Vagina (tissue), 2 donors: ENCODE data around the gene KCNK10. TPM values are rescaled to one million over a fixed set of nuclear protein-coding genes. Genes with fewer than 3 reads are reported as not detected.
A peak's percentile ranks its signal among the peaks of the same experiment; 100 is the strongest.

Source experiments
- DNase-seq, 2 donors: peaks; one replicate each; pipeline ENCODE4 v3.0.0-alpha.2; 2017; ENCODE audit errors: extremely low spot score in 2 of 2
- H3K27ac ChIP-seq: fragments of 200-600 bp; sonication (generic); one replicate; pipeline ENCODE4 v1.5.1; 2019
- H3K27me3 ChIP-seq: fragments of 200-600 bp; sonication (generic); one replicate; pipeline ENCODE4 v1.5.1; 2019
- H3K36me3 ChIP-seq, 2 donors: fragments of 200-600 bp; sonication (generic); one replicate each; pipeline ENCODE4 v1.5.1; 2017 to 2019
- H3K4me1 ChIP-seq: fragments of 200-600 bp; sonication (generic); one replicate; pipeline ENCODE4 v1.5.1; 2019
- H3K4me3 ChIP-seq, 2 donors: fragments of 200-600 bp; sonication (generic); 1 replicate in 1 of 2; 2 replicates in 1 of 2; pipeline ENCODE4 v1.5.1; 2016 to 2019
- H3K9me3 ChIP-seq: fragments of 200-600 bp; sonication (generic); one replicate; pipeline ENCODE4 v1.5.1; 2019
- POLR2A ChIP-seq, 2 donors: fragments of 450-650 bp; IDR thresholded peaks; one replicate each; pipeline ENCODE4 v1.6.1; 2017; ENCODE audit warnings: antibody characterized with exemption in 2 of 2, mild to moderate bottlenecking in 2 of 2, moderate library complexity in 2 of 2
- POLR2AphosphoS5 ChIP-seq, 2 donors: sonication (generic); formaldehyde crosslinking; IDR thresholded peaks; one replicate each; pipeline ENCODE4 v1.9.0; 2017; ENCODE audit warnings: antibody characterized with exemption in 2 of 2, mild to moderate bottlenecking in 2 of 2, low read depth in 1 of 2; ENCODE audit not compliant: insufficient read depth in 1 of 2
- intact Hi-C: fragments of 100-400 bp; cut with DNase I; formaldehyde crosslinking; loops from one replicate; pipeline ENCODE4 v1.15.1; 2023
- total RNA-seq: library from RNA; depleted of rRNA; stranded (reverse); fragments of >200 nt; gene quantifications from one replicate; pipeline ENCODE4 v1.2.3, GENCODE V29; 2016
- TF ChIP-seq, protein P1 (sequence below), 3 experiments: fragments of 450-650 bp in 2 of 3; fragments of 200-600 bp in 1 of 3; sonication (generic) in 1 of 3; IDR thresholded peaks; one replicate each; pipeline ENCODE4 v1.5.1; 2017 to 2019; ENCODE audit warnings: antibody characterized with exemption in 3 of 3, mild to moderate bottlenecking in 2 of 3, moderate library complexity in 2 of 3

The KCNK10 gene, protein sequence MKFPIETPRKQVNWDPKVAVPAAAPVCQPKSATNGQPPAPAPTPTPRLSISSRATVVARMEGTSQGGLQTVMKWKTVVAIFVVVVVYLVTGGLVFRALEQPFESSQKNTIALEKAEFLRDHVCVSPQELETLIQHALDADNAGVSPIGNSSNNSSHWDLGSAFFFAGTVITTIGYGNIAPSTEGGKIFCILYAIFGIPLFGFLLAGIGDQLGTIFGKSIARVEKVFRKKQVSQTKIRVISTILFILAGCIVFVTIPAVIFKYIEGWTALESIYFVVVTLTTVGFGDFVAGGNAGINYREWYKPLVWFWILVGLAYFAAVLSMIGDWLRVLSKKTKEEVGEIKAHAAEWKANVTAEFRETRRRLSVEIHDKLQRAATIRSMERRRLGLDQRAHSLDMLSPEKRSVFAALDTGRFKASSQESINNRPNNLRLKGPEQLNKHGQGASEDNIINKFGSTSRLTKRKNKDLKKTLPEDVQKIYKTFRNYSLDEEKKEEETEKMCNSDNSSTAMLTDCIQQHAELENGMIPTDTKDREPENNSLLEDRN
- total RNA-seq, result 0.25 TPM

DNA sequence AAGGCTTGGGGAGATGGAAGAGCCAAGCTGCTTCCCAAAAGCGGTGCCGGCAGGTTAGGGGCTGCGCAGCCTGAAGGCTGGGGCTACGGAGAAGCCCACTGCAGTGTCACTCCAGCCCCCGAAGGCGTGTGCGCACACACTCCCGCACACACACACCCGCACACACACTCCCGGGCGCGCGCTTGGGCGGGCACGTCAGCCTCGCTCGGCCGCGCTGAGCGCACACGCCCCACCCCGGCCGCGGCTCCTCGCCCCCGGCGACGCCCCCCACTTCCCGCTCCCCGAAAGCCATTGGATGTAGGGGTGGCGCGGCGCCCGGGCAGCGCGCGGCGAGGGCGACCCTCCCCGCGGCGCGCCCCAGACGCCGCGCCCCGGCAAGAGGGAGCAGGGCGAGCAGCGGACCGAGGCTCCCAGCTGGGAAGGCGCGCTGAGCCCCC lies at the start of gene KCNK10:
TSS of gene KCNK10 (minus strand) at position 184 of the 437 bp plus-strand sequence. CDS start 471 bp downstream, outside the sequence.
- intact Hi-C loops, result no loop called here
- no peaks in the 10 kb centered on the region for H3K27me3 ChIP-seq

GRCh38 chr14:88369496-88369895 lies 46.4 kb upstream of the KCNK10 start:
- Histone ChIP-seq H3K9me3 (no peaks in the 10 kb centered on the region), H3K27ac (no peak overlapping the region), H3K4me1 (no peaks in the 10 kb centered on the region), H3K36me3 (no peaks in the 10 kb centered on the region), H3K4me3 (no peak overlapping the region), H3K27me3 (no peaks in the 10 kb centered on the region)
- DNase-seq, result no peak
- intact Hi-C loops, result no loop called here
- no peak for TF ChIP-seq POLR2AphosphoS5 (IDR thresholded peaks at IDR 0.05; ENCODE audit: insufficient read depth in 1 of 2, low read depth in 1 of 2)
- TF ChIP-seq, protein P1, sequence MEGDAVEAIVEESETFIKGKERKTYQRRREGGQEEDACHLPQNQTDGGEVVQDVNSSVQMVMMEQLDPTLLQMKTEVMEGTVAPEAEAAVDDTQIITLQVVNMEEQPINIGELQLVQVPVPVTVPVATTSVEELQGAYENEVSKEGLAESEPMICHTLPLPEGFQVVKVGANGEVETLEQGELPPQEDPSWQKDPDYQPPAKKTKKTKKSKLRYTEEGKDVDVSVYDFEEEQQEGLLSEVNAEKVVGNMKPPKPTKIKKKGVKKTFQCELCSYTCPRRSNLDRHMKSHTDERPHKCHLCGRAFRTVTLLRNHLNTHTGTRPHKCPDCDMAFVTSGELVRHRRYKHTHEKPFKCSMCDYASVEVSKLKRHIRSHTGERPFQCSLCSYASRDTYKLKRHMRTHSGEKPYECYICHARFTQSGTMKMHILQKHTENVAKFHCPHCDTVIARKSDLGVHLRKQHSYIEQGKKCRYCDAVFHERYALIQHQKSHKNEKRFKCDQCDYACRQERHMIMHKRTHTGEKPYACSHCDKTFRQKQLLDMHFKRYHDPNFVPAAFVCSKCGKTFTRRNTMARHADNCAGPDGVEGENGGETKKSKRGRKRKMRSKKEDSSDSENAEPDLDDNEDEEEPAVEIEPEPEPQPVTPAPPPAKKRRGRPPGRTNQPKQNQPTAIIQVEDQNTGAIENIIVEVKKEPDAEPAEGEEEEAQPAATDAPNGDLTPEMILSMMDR (IDR thresholded peaks at IDR 0.05), result no peak
- TF ChIP-seq POLR2A (IDR thresholded peaks at IDR 0.05), result no peak

More for the DNA sequence above, at the start of gene KCNK10:
- Histone ChIP-seq H3K4me3 (peak within 1 kb of the TSS; percentile 21 to 31), H3K4me1 (peaks cover 15% of the 10 kb centered on the region), H3K36me3 (no peaks in the 10 kb centered on the region), H3K27ac (no peak within 1 kb of the TSS), H3K9me3 (no peaks in the 10 kb centered on the region)
- no peak for TF ChIP-seq POLR2AphosphoS5 (IDR thresholded peaks at IDR 0.05; ENCODE audit: insufficient read depth in 1 of 2, low read depth in 1 of 2)
- no peak for TF ChIP-seq POLR2A (IDR thresholded peaks at IDR 0.05)
- DNase-seq, result no peak

GRCh38 chr14:88364710-88365413 lies 41.8 kb upstream of the KCNK10 start:
- Histone ChIP-seq H3K9me3 (no peaks in the 10 kb centered on the region), H3K27me3 (no peaks in the 10 kb centered on the region), H3K4me3 (no peak overlapping the region), H3K27ac (no peak overlapping the region), H3K36me3 (no peaks in the 10 kb centered on the region), H3K4me1 (no peaks in the 10 kb centered on the region)
- intact Hi-C loops, result no loop called here
- DNase-seq, result no peak
- no peak for TF ChIP-seq POLR2AphosphoS5 (IDR thresholded peaks at IDR 0.05; ENCODE audit: insufficient read depth in 1 of 2, low read depth in 1 of 2)

DNA sequence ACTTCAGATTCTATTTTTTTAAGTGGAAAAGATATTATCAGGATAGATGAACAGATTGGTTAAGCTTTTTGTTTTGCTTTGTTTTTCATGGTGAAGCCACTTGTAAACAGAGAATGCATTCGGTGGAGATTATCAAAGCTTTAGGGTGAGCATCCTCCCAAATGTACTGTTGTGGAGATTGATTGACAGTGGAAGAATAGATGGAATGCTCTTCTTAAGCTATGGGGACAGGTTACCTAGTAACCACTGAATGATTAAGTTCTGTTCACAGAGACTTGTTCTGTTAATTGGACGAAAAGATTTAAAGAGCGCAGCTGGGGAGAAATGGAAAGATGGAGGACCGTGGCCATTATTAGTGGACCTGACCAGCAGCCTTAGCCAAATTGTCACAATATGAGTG lies 40.6 kb upstream of the KCNK10 start:
- no peaks in the 10 kb centered on the region for H3K27me3 ChIP-seq
- no peaks in the 10 kb centered on the region for H3K9me3 ChIP-seq
- no peaks in the 10 kb centered on the region for H3K36me3 ChIP-seq
- no peak overlapping the region for H3K27ac ChIP-seq
- no peak overlapping the region for H3K4me3 ChIP-seq
- no peak for DNase-seq
- intact Hi-C loops, result no loop called here
- H3K4me1 ChIP-seq, result no peaks in the 10 kb centered on the region
- TF ChIP-seq POLR2AphosphoS5 (IDR thresholded peaks at IDR 0.05; ENCODE audit: insufficient read depth in 1 of 2, low read depth in 1 of 2), result no peak
- no peak for TF ChIP-seq POLR2A (IDR thresholded peaks at IDR 0.05)
- TF ChIP-seq, protein P1 (IDR thresholded peaks at IDR 0.05), result no peak

- Histone ChIP-seq H3K27ac (no peak overlapping the region), H3K9me3 (no peaks in the 10 kb centered on the region), H3K27me3 (no peaks in the 10 kb centered on the region), H3K4me1 (no peaks in the 10 kb centered on the region), H3K4me3 (no peak overlapping the region), H3K36me3 (no peaks in the 10 kb centered on the region)
- no peak for DNase-seq
- intact Hi-C loops, result no loop called here
- TF ChIP-seq POLR2A (IDR thresholded peaks at IDR 0.05) (no peak), POLR2AphosphoS5 (IDR thresholded peaks at IDR 0.05; ENCODE audit: insufficient read depth in 1 of 2, low read depth in 1 of 2) (no peak)
- TF ChIP-seq, protein P1 (IDR thresholded peaks at IDR 0.05), result no peak
Observed at GRCh38 chr14:88359500-88359899, 36.4 kb upstream of the KCNK10 start.
